HepG2 (cell line): ENCODE results near the gene NCOA4. TPM values are rescaled to one million over a fixed set of nuclear protein-coding genes. Genes with fewer than 3 reads are reported as not detected.
"Not testable (repeated sequence)": the region's sequence is repeated elsewhere in the genome, so short reads cannot be mapped to it uniquely, and the experiment has no call there.

Experiments
- ATAC-seq: fragments of 200-7000 bp; cut with Tn5 transposase; 3 replicates; pipeline ENCODE4 v1.9.1; 2020; ENCODE audit warnings: mild to moderate bottlenecking, moderate library complexity
- BruUV-seq: library from RNA; stranded (reverse); fragments of 400-500 nt; replicated peaks from 2 replicates; lab custom pipeline; 2021; lab: Mats Ljungman, UMichigan
- CTCF ChIA-PET: fragments of 300-600 bp; formaldehyde crosslinking; extraction: SDS; loops from one replicate; lab custom pipeline; 2021; ENCODE audit warnings: low total read pairs, inconsistent platforms, low intra/inter-chr PET ratio; lab: Yijun Ruan, JAX
- POLR2A ChIA-PET: fragments of 350-600 bp; sonication (Branson Sonifier 250); formaldehyde crosslinking; loops from one replicate; lab custom pipeline; 2020; ENCODE audit warnings: antibody characterized with exemption, inconsistent platforms; lab: Yijun Ruan, JAX
- DNase-seq: peaks from one replicate; pipeline ENCODE4 v3.0.0-alpha.2; 2015; ENCODE audit warnings: low spot score
- FAIRE-seq: peaks from 3 replicates; lab custom pipeline; 2011; peaks lifted over from hg19 to GRCh38; lab: Jason Lieb, UNC
- H2AFZ ChIP-seq: one replicate; pipeline ENCODE4 v1.6.1; 2011; ENCODE audit warnings: low read length, inconsistent platforms
- H3K27ac ChIP-seq: fragments of 300-600 bp; 3 replicates; pipeline ENCODE4 v1.8.0; 2011; ENCODE audit warnings: mixed run types, mild to moderate bottlenecking, mixed read lengths, low read length, inconsistent platforms; ENCODE audit not compliant: insufficient read depth; ENCODE audit errors: extremely low read length
- H3K27me3 ChIP-seq, 2 experiments: fragments of 200-600 bp in 1 of 2; 2 replicates in 1 of 2; 3 replicates in 1 of 2; pipeline versions ENCODE4 v1.6.0 to v1.8.0; 2011; ENCODE audit warnings: low read length in 2 of 2, mild to moderate bottlenecking in 2 of 2, moderate library complexity in 2 of 2, inconsistent platforms in 1 of 2; ENCODE audit not compliant: insufficient read depth in 2 of 2, control insufficient read depth in 1 of 2
- H3K36me3 ChIP-seq, 2 experiments: fragments of 200-600 bp in 1 of 2; replicated peaks in 1 of 2; 2 replicates in 1 of 2; 3 replicates in 1 of 2; pipeline versions ENCODE4 v1.5.1 to v1.8.0; 2011; ENCODE audit warnings: low read length in 2 of 2, inconsistent platforms in 1 of 2; ENCODE audit not compliant: insufficient read depth in 2 of 2, control insufficient read depth in 1 of 2
- H3K4me1 ChIP-seq: 2 replicates; pipeline ENCODE4 v1.5.1; 2012; ENCODE audit warnings: low read length, inconsistent platforms; ENCODE audit not compliant: insufficient read depth
- H3K4me2 ChIP-seq: 2 replicates; pipeline ENCODE4 v1.6.0; 2011; ENCODE audit warnings: low read depth, low read length, inconsistent platforms
- H3K4me3 ChIP-seq, 3 experiments: fragments of 200-600 bp in 1 of 3; sonication (generic), shearing (Covaris generic) in 1 of 3; replicated peaks in 1 of 3; 2 replicates each; pipeline ENCODE4 v1.5.1; 2011 to 2016; ENCODE audit warnings: low read length in 3 of 3, inconsistent platforms in 2 of 3, low read depth in 2 of 3, mild to moderate bottlenecking in 2 of 3, control low read depth in 1 of 3, mixed read lengths in 1 of 3; ENCODE audit not compliant: insufficient read depth in 1 of 3
- H3K79me2 ChIP-seq: one replicate; pipeline ENCODE4 v1.6.1; 2011; ENCODE audit warnings: low read length, inconsistent platforms; ENCODE audit not compliant: insufficient read depth
- H3K9ac ChIP-seq: 2 replicates; pipeline ENCODE4 v1.6.0; 2011; ENCODE audit warnings: mild to moderate bottlenecking, low read depth, low read length, inconsistent platforms; ENCODE audit not compliant: insufficient read depth
- H3K9me3 ChIP-seq: 2 replicates; pipeline ENCODE4 v1.5.1; 2012; ENCODE audit warnings: mild to moderate bottlenecking, low read length
- H4K20me1 ChIP-seq: 2 replicates; pipeline ENCODE4 v1.6.0; 2011; ENCODE audit warnings: inconsistent platforms, mild to moderate bottlenecking, low read length, moderate library complexity; ENCODE audit not compliant: insufficient read depth
- ZBTB40 ChIP-seq, 2 experiments: fragments of 450-650 bp in 1 of 2; sonication (generic) in 1 of 2; formaldehyde crosslinking in 1 of 2; IDR thresholded peaks; 2 replicates each; pipeline versions ENCODE4 v1.6.1 to v1.8.0; 2016 to 2022; ENCODE audit warnings: antibody characterized with exemption in 1 of 2, mild to moderate bottlenecking in 1 of 2, missing genetic modification reagents in 1 of 2
- WGBS: methylation state at CpG from one replicate; pipeline ENCODE4 v1.1.6; 2017; ENCODE audit warnings: low lambda C conversion rate; 5-methylcytosine and 5-hydroxymethylcytosine counted together
- in situ Hi-C: cut with HindIII; loops from 2 replicates; pipeline ENCODE4 v1.10.0; 2017; ENCODE audit warnings: low pct_unique_long_range_greater_than_20kb; ENCODE audit not compliant: extremely low pct_ligation_motif_present
- intact Hi-C: fragments of 100-400 bp; cut with micrococcal nuclease; formaldehyde crosslinking; loops from one replicate; pipeline ENCODE4 v1.10.0; 2022; ENCODE audit not compliant: unreplicated experiment
- polyA plus RNA-seq, 8 experiments: library from polyadenylated mRNA; depleted of rRNA in 3 of 8; stranded (reverse) in 7 of 8; unstranded in 1 of 8; fragments of >200 nt; fragmentation: Illumina TruSeq in 4 of 8; extraction: Trizol in 4 of 8; gene quantifications; 2 replicates each; pipeline versions ENCODE4 v1.2.1 to v1.2.3, GENCODE V29; 2011 to 2016; ENCODE audit warnings: low read depth in 4 of 8, missing spikeins in 1 of 8, mixed read lengths in 1 of 8; ENCODE audit not compliant: insufficient read depth in 1 of 8
- total RNA-seq, 5 experiments: library from RNA; depleted of rRNA; stranded (reverse); fragments of >200 nt; fragmentation: Illumina TruSeq; extraction: Trizol; gene quantifications; 2 replicates each; pipeline ENCODE4 v1.2.3, GENCODE V29; 2016; ENCODE audit warnings: low read depth in 1 of 5

The NCOA4 gene
- total and polyA plus RNA-seq, 2 of the 13 experiments (the other 11 are each of a cell fraction or from before 2014, with no cell fraction given) = 306 to 400 TPM

- TF ChIP-seq ZBTB40 (IDR thresholded peaks at IDR 0.05) = peak; percentile 75
- TF ChIP-seq ZBTB40 (CRISPR knock-in tag; IDR thresholded peaks at IDR 0.05) = peak; percentile 98
- TF ChIP-seq, all 625 proteins: peak for 1; not testable (repeated sequence) for 624
- POLR2A ChIA-PET = not testable (repeated sequence)
Measured at GRCh38 chr10:46057927-46058326, 27.5 kb upstream of the NCOA4 start.

More at GRCh38 chr10:46057927-46058326, 27.5 kb upstream of the NCOA4 start:
- H3K9ac ChIP-seq, H3K36me3 ChIP-seq, intact Hi-C loops, ATAC-seq, FAIRE-seq, in situ Hi-C loops, H3K27me3 ChIP-seq, H3K79me2 ChIP-seq, CTCF ChIA-PET, BruUV-seq, H2AFZ ChIP-seq, H3K4me2 ChIP-seq, H3K4me3 ChIP-seq, H4K20me1 ChIP-seq, DNase-seq, H3K9me3 ChIP-seq, H3K27ac ChIP-seq: not testable (repeated sequence)
- H3K4me1 ChIP-seq = peaks cover 61% of the 10 kb centered on the region
- WGBS = 96% methylated on average over 5 of the region's 5 CpGs
